Effector memory CD8-positive, alpha-beta T cell (primary cell): ENCODE results near the gene NEFH.

ENCODE experiments used
- ATAC-seq: fragments of 150-1000 bp; cut with Tn5 transposase; replicated peaks from 2 replicates; pipeline ENCODE4 v1.10.0; 2021; ENCODE audit warnings: mild to moderate bottlenecking, moderate library complexity
- DNase-seq, 3 experiments: peaks; one replicate each; pipeline ENCODE4 v3.0.0; 2021
- H3K27ac Mint-ChIP-seq, 2 donors: one replicate each; pipeline ENCODE4 v1.8.0; 2022; ENCODE audit warnings: mild to moderate bottlenecking in 2 of 2, mixed read lengths in 2 of 2, moderate library complexity in 2 of 2
- H3K27me3 Mint-ChIP-seq, 2 donors: one replicate each; pipeline ENCODE4 v1.8.0; 2022; ENCODE audit warnings: mixed read lengths in 2 of 2
- H3K36me3 Mint-ChIP-seq: one replicate; pipeline ENCODE4 v1.8.0; 2022; ENCODE audit warnings: mild to moderate bottlenecking, moderate library complexity, mixed read lengths; ENCODE audit not compliant: insufficient read depth
- H3K4me1 Mint-ChIP-seq, 2 donors: one replicate each; pipeline ENCODE4 v1.8.0; 2022; ENCODE audit warnings: low read depth in 2 of 2, mixed read lengths in 2 of 2
- H3K4me3 Mint-ChIP-seq, 2 donors: one replicate each; pipeline ENCODE4 v1.8.0; 2022; ENCODE audit warnings: mild to moderate bottlenecking in 2 of 2, mixed read lengths in 2 of 2, moderate library complexity in 2 of 2
- H3K9me3 Mint-ChIP-seq, 2 donors: one replicate each; pipeline ENCODE4 v1.8.0; 2022; ENCODE audit warnings: mixed read lengths in 2 of 2

The NEFH gene

DNA sequence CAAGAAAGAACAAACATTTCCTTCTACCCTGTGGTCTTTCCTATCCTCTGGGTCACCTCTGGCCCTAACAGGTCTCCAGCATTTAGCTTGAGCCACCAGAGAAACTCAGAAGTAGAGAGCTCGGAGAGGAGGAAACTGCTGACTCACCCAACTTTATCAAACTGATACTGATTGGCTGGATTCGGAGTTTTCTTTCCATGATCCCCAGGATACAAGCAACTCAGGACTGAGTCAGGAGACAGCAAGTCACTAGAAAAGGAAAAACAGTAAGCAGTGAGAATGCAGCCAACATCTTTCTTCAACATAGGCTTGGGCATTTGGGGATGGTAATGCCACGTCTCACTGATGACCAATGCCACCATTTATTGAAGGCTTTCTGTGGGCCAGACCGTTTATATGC, 40.8 kb downstream of the NEFH start:
- H3K27me3 Mint-ChIP-seq: no peaks in the 10 kb centered on the region
- no peak for ATAC-seq
- no peak overlapping the region for H3K4me3 Mint-ChIP-seq
- no peak for DNase-seq
- H3K4me1 Mint-ChIP-seq: no peaks in the 10 kb centered on the region
- H3K36me3 Mint-ChIP-seq: peaks cover 70% of the 10 kb centered on the region
- peak overlapping the region in 1 of 2 donors; percentile 68 for H3K27ac Mint-ChIP-seq
- H3K9me3 Mint-ChIP-seq: no peaks in the 10 kb centered on the region

DNA sequence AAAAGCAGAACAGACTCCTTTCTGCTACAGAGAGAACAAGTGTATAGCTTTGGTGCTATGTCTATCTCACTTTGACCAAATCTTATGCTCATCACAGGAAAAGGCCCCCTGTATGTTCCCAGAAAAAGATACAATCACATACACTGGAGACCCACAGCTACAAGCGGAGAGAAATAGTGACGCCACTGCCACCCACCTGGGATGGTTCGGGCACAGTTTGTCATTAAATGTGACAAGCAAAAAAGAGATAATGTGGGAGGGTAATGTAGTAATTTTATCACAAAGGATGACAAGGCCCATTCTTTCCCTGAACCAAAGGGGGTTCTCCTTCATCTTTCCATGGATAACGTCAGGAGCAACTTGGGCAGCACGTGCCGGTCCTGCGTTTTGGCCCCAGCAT, 41.5 kb downstream of the NEFH start:
- Mint-ChIP-seq H3K4me3 (no peak overlapping the region), H3K36me3 (peaks cover 69% of the 10 kb centered on the region)

GRCh38 chr22:29523761-29524160, 43.7 kb downstream of the NEFH start:
- DNase-seq (no peak), ATAC-seq (no peak)
- Mint-ChIP-seq H3K36me3 (peaks cover 71% of the 10 kb centered on the region), H3K4me3 (no peak overlapping the region), H3K27me3 (no peaks in the 10 kb centered on the region), H3K27ac (no peak overlapping the region), H3K4me1 (no peaks in the 10 kb centered on the region), H3K9me3 (no peaks in the 10 kb centered on the region)

More for the DNA sequence above, 41.5 kb downstream of the NEFH start:
- Mint-ChIP-seq H3K9me3 (no peaks in the 10 kb centered on the region), H3K27me3 (no peaks in the 10 kb centered on the region), H3K4me1 (no peaks in the 10 kb centered on the region), H3K27ac (no peak overlapping the region)
- ATAC-seq (no peak), DNase-seq (no peak)

GRCh38 chr22:29524442-29525191, 44.6 kb downstream of the NEFH start:
- ATAC-seq (no peak), DNase-seq (peak in 2 of 3 experiments; percentile 5 to 18)
- H3K9me3 Mint-ChIP-seq: no peaks in the 10 kb centered on the region
- no peaks in the 10 kb centered on the region for H3K27me3 Mint-ChIP-seq
- H3K36me3 Mint-ChIP-seq: peaks cover 72% of the 10 kb centered on the region
- no peaks in the 10 kb centered on the region for H3K4me1 Mint-ChIP-seq
- H3K27ac Mint-ChIP-seq: peak overlapping the region in 1 of 2 donors; percentile 20
- H3K4me3 Mint-ChIP-seq: no peak overlapping the region

GRCh38 chr22:29528144-29528543, 48.1 kb downstream of the NEFH start:
- DNase-seq (peak in 1 of 3 experiments; percentile 8), ATAC-seq (no peak)
- peak overlapping the region in 1 of 2 donors; percentile 73 for H3K27ac Mint-ChIP-seq
- peaks cover 0 to under 1% of the 10 kb centered on the region in 2 donors for H3K4me1 Mint-ChIP-seq
- H3K4me3 Mint-ChIP-seq: no peak overlapping the region
- H3K9me3 Mint-ChIP-seq: no peaks in the 10 kb centered on the region
- no peaks in the 10 kb centered on the region for H3K27me3 Mint-ChIP-seq
- H3K36me3 Mint-ChIP-seq: peaks cover 78% of the 10 kb centered on the region

GRCh38 chr22:29530716-29531115, 50.7 kb downstream of the NEFH start:
- H3K4me3 Mint-ChIP-seq: no peak overlapping the region
- H3K36me3 Mint-ChIP-seq: peaks cover 92% of the 10 kb centered on the region
- no peak for ATAC-seq
- H3K4me1 Mint-ChIP-seq: peaks cover 0 to 4% of the 10 kb centered on the region in 2 donors
- H3K27me3 Mint-ChIP-seq: no peaks in the 10 kb centered on the region
- no peaks in the 10 kb centered on the region for H3K9me3 Mint-ChIP-seq
- no peak overlapping the region for H3K27ac Mint-ChIP-seq
- DNase-seq: no peak

- Mint-ChIP-seq H3K36me3 (peaks cover 92% of the 10 kb centered on the region), H3K27ac (no peak overlapping the region), H3K4me3 (no peak overlapping the region), H3K27me3 (no peaks in the 10 kb centered on the region), H3K4me1 (peaks cover 0 to 4% of the 10 kb centered on the region in 2 donors), H3K9me3 (no peaks in the 10 kb centered on the region)
- DNase-seq (no peak), ATAC-seq (no peak)
Observed at GRCh38 chr22:29531419-29531818, 51.4 kb downstream of the NEFH start.

DNA sequence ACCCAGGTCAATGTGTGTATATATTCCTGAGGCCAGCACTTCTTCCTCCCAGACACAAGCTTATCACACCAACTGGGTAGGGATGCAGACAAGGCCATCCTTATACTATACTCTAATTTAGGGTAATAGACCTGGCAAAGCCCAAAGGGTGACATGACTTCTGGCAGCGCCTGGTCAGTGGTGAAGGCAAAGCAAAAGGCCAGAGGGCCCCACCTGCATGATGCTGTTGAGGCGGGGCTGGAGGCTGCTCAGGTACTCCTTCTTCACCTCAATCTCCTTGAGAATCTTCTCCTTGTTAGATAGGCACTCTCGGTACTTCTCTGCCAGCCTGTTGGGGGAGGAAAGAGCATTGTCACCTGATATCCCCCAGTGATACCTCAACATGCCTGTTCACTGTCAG, 56.4 kb downstream of the NEFH start:
- peaks cover 88% of the 10 kb centered on the region for H3K36me3 Mint-ChIP-seq
- no peaks in the 10 kb centered on the region for H3K27me3 Mint-ChIP-seq
- peaks cover 1 to 4% of the 10 kb centered on the region in 2 donors for H3K4me1 Mint-ChIP-seq
- DNase-seq: no peak
- no peak for ATAC-seq
- H3K27ac Mint-ChIP-seq: no peak overlapping the region
- no peaks in the 10 kb centered on the region for H3K9me3 Mint-ChIP-seq
- H3K4me3 Mint-ChIP-seq: no peak overlapping the region

DNA sequence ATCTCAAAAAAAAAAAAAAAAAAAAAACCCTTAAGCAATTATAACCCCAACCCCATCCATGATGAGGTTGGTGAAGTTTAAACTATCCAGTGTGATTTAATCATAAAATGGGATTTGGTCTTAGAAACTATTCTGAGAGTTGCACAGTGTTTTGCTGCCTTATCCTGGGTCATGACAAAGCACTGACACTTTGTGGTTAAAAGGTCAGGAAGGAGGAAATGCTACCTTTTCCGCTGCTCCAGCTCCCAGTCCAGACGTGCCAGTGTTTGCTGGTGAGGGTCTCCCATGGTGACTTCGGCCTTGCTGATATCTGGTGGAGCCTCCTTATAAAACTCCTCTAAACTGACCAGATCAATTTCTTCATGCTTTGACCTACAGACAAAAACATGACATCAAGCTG, 59.1 kb downstream of the NEFH start:
- no peaks in the 10 kb centered on the region for H3K27me3 Mint-ChIP-seq
- peaks cover 81% of the 10 kb centered on the region for H3K36me3 Mint-ChIP-seq
- no peak overlapping the region for H3K27ac Mint-ChIP-seq
- peaks cover 0 to 1% of the 10 kb centered on the region in 2 donors for H3K4me1 Mint-ChIP-seq
- no peaks in the 10 kb centered on the region for H3K9me3 Mint-ChIP-seq
- DNase-seq (no peak), ATAC-seq (no peak)
- H3K4me3 Mint-ChIP-seq: no peak overlapping the region
